Activated CD4-positive, alpha-beta T cell treated with anti-CD3 and anti-CD28 coated beads, Interleukin-2, amount 50 U/mL, for 16 hours (primary cell): ENCODE results near the gene PHF2.

Experiments
- DNase-seq: peaks from one replicate; pipeline ENCODE4 v3.0.0-alpha.2; 2020

Gene PHF2

GRCh38 chr9:93603011-93603410, 26.6 kb downstream of the PHF2 start:
- DNase-seq: no peak

GRCh38 chr9:93603906-93604326, 27.5 kb downstream of the PHF2 start:
- no peak for DNase-seq

- DNase-seq: no peak
Observed at GRCh38 chr9:93606187-93606586, 29.8 kb downstream of the PHF2 start.

- DNase-seq: no peak
Observed at GRCh38 chr9:93610206-93610605, 33.8 kb downstream of the PHF2 start.

GRCh38 chr9:93612052-93612795, 35.8 kb downstream of the PHF2 start:
- peak; percentile 32 for DNase-seq

- peak; percentile 6 for DNase-seq
Observed at GRCh38 chr9:93612796-93613154, 36.4 kb downstream of the PHF2 start.

- no peak for DNase-seq
Observed at GRCh38 chr9:93613174-93613573, 36.8 kb downstream of the PHF2 start.

GRCh38 chr9:93613791-93614190, 37.4 kb downstream of the PHF2 start:
- no peak for DNase-seq

- no peak for DNase-seq
Observed at GRCh38 chr9:93614830-93615468, 38.6 kb downstream of the PHF2 start.

GRCh38 chr9:93616044-93616443, 39.7 kb downstream of the PHF2 start:
- no peak for DNase-seq

GRCh38 chr9:93617273-93617672, 40.9 kb downstream of the PHF2 start:
- no peak for DNase-seq

- DNase-seq: no peak
Observed at GRCh38 chr9:93619272-93619775, 42.9 kb downstream of the PHF2 start.

- no peak for DNase-seq
Observed at GRCh38 chr9:93620041-93620506, 43.7 kb downstream of the PHF2 start.

- DNase-seq: no peak
Observed at GRCh38 chr9:93620881-93621820, 44.8 kb downstream of the PHF2 start.

GRCh38 chr9:93621922-93622321, 45.5 kb downstream of the PHF2 start:
- DNase-seq: no peak

- no peak for DNase-seq
Observed at GRCh38 chr9:93622691-93623090, 46.3 kb downstream of the PHF2 start.

- DNase-seq: no peak
Observed at GRCh38 chr9:93623753-93624152, 47.4 kb downstream of the PHF2 start.

GRCh38 chr9:93624431-93624834, 48.0 kb downstream of the PHF2 start:
- no peak for DNase-seq

- DNase-seq: no peak
Observed at GRCh38 chr9:93624977-93625376, 48.6 kb downstream of the PHF2 start.

- DNase-seq: no peak
Observed at GRCh38 chr9:93629920-93630319, 53.5 kb downstream of the PHF2 start.

- no peak for DNase-seq
Observed at GRCh38 chr9:93630806-93631411, 54.5 kb downstream of the PHF2 start.

GRCh38 chr9:93633492-93634221, 57.3 kb downstream of the PHF2 start:
- DNase-seq: no peak
